GM12878 (cell line): ENCODE results near the gene ASGR1. TPM values are rescaled to one million over a fixed set of nuclear protein-coding genes. Genes with fewer than 3 reads are reported as not detected.
A peak's percentile ranks its signal among the peaks of the same experiment; 100 is the strongest.

Experiments
- ATAC-seq: fragments of 200-7000 bp; cut with Tn5 transposase; 3 replicates; pipeline ENCODE4 v1.9.1; 2020; ENCODE audit warnings: mild to moderate bottlenecking, moderate library complexity
- BruUV-seq: library from RNA; stranded (reverse); fragments of 400-500 nt; replicated peaks from 2 replicates; lab custom pipeline; 2021; lab: Mats Ljungman, UMichigan
- CTCF ChIA-PET: fragments of 300-600 bp; sonication (Branson Sonifier 250); formaldehyde crosslinking; extraction: SDS; loops from one replicate; lab custom pipeline; 2021; ENCODE audit warnings: inconsistent platforms; lab: Yijun Ruan, JAX
- POLR2A ChIA-PET: fragments of 350-600 bp; formaldehyde crosslinking; extraction: SDS; loops from one replicate; lab custom pipeline; 2021; ENCODE audit warnings: inconsistent platforms; lab: Charles Lee
- RAD21 ChIA-PET: fragments of 300-600 bp; sonication (Branson Sonifier 250); formaldehyde crosslinking; loops from one replicate; lab custom pipeline; 2023; ENCODE audit warnings: antibody characterized with exemption; ENCODE audit not compliant: unreplicated experiment; lab: Charles Lee
- SMC1A ChIA-PET: fragments of 300-600 bp; sonication (Branson Sonifier 250); formaldehyde crosslinking; loops from one replicate; lab custom pipeline; 2023; ENCODE audit not compliant: unreplicated experiment, uncharacterized antibody; lab: Charles Lee
- DNase-seq: peaks from one replicate; pipeline ENCODE4 v3.0.0-alpha.2; 2011; ENCODE audit warnings: low read depth, low spot score
- FAIRE-seq: peaks from 3 replicates; lab custom pipeline; 2011; peaks lifted over from hg19 to GRCh38; lab: Jason Lieb, UNC
- H2AFZ ChIP-seq: 2 replicates; pipeline ENCODE4 v1.6.0; 2011; ENCODE audit warnings: low read depth, low read length, control low read depth; ENCODE audit not compliant: control insufficient read depth
- H3K27ac ChIP-seq: 2 replicates; pipeline ENCODE4 v1.5.1; 2011; ENCODE audit warnings: control low read depth; ENCODE audit not compliant: control insufficient read depth, insufficient read depth
- H3K27me3 ChIP-seq, 2 experiments: replicated peaks in 1 of 2; 2 replicates each; pipeline versions ENCODE4 v1.6.0 to v1.6.1; 2011; ENCODE audit warnings: low read length in 1 of 2; ENCODE audit not compliant: control insufficient read depth in 2 of 2, insufficient read depth in 2 of 2
- H3K36me3 ChIP-seq, 2 experiments: 2 replicates each; pipeline ENCODE4 v1.5.1; 2011; ENCODE audit warnings: low read length in 1 of 2; ENCODE audit not compliant: control insufficient read depth in 2 of 2, insufficient read depth in 2 of 2
- H3K4me1 ChIP-seq: 2 replicates; pipeline ENCODE4 v1.6.1; 2011; ENCODE audit warnings: mild to moderate bottlenecking, low read length, moderate library complexity, mixed read lengths; ENCODE audit not compliant: control insufficient read depth, insufficient read depth
- H3K4me2 ChIP-seq: 2 replicates; pipeline ENCODE4 v1.6.0; 2011; ENCODE audit warnings: control low read depth; ENCODE audit not compliant: control insufficient read depth, insufficient read depth
- H3K4me3 ChIP-seq: fragments of 200-600 bp; sonication (generic); 2 replicates; pipeline ENCODE4 v1.5.1; 2016
- H3K79me2 ChIP-seq: 2 replicates; pipeline ENCODE4 v1.6.0; 2011; ENCODE audit warnings: low read length; ENCODE audit not compliant: control insufficient read depth, insufficient read depth
- H3K9ac ChIP-seq: 2 replicates; pipeline ENCODE4 v1.8.0; 2011; ENCODE audit warnings: low read length, control low read depth, mixed read lengths; ENCODE audit not compliant: control insufficient read depth, insufficient read depth
- H3K9me3 ChIP-seq: replicated peaks from 3 replicates; pipeline ENCODE4 v1.5.1; 2011; ENCODE audit warnings: mild to moderate bottlenecking, low read length; ENCODE audit not compliant: control insufficient read depth, insufficient read depth
- H4K20me1 ChIP-seq: 2 replicates; pipeline ENCODE4 v1.6.0; 2011; ENCODE audit not compliant: control insufficient read depth, insufficient read depth
- CREM ChIP-seq: IDR thresholded peaks from 2 replicates; pipeline ENCODE4 v1.6.1; 2014; ENCODE audit warnings: antibody characterized with exemption, low read depth
- EED ChIP-seq: sonication (generic); IDR thresholded peaks from 2 replicates; pipeline ENCODE4 v1.6.1; 2016; ENCODE audit warnings: antibody characterized with exemption, low read depth
- GATAD2B ChIP-seq: fragments of 450-650 bp; conservative IDR thresholded peaks from 2 replicates; pipeline ENCODE4 v1.6.1; 2017; ENCODE audit warnings: low read depth, mild to moderate bottlenecking, moderate library complexity
- IKZF2 ChIP-seq, 2 experiments: fragments of 450-650 bp; IDR thresholded peaks; 2 replicates each; pipeline ENCODE4 v1.6.1; 2017; ENCODE audit warnings: mild to moderate bottlenecking in 2 of 2, moderate library complexity in 2 of 2
- NBN ChIP-seq: fragments of 450-650 bp; IDR thresholded peaks from 2 replicates; pipeline ENCODE4 v1.6.1; 2016
- NFYB ChIP-seq: IDR thresholded peaks from 2 replicates; pipeline ENCODE4 v1.6.1; 2011; ENCODE audit warnings: low read depth, mild to moderate bottlenecking, low read length, improper control_type of control experiment, moderate library complexity; ENCODE audit not compliant: insufficient read depth
- PAX5 ChIP-seq: IDR thresholded peaks from 2 replicates; pipeline ENCODE4 v1.6.1; 2011; ENCODE audit warnings: low read depth, low read length, borderline replicate concordance
- RAD21 ChIP-seq: IDR thresholded peaks from 2 replicates; pipeline ENCODE4 v1.6.1; 2011; ENCODE audit warnings: mild to moderate bottlenecking, low read depth, low read length, moderate library complexity; ENCODE audit not compliant: insufficient read depth
- RUNX3 ChIP-seq: IDR thresholded peaks from 2 replicates; pipeline ENCODE4 v1.6.1; 2012; ENCODE audit warnings: low read length, inconsistent platforms
- SPI1 ChIP-seq: IDR thresholded peaks from 2 replicates; pipeline ENCODE4 v1.6.1; 2011; ENCODE audit warnings: low read depth, mild to moderate bottlenecking, low read length, moderate library complexity, borderline replicate concordance; ENCODE audit not compliant: insufficient read depth
- TAF1 ChIP-seq: IDR thresholded peaks from 2 replicates; pipeline ENCODE4 v1.6.1; 2011; ENCODE audit warnings: mild to moderate bottlenecking, low read depth, low read length, borderline replicate concordance
- WGBS: methylation state at CpG from one replicate; pipeline ENCODE4 v1.1.6; 2016; ENCODE audit warnings: low lambda C conversion rate; ENCODE audit not compliant: insufficient replicate concordance, insufficient coverage; ENCODE audit errors: missing lambda C conversion rate; 5-methylcytosine and 5-hydroxymethylcytosine counted together
- in situ Hi-C: fragments of 300-500 bp; cut with MboI; formaldehyde crosslinking; loops from 9 replicates; pipeline ENCODE4 v1.14.3; 2018; ENCODE audit warnings: mixed read lengths
- intact Hi-C: fragments of 100-400 bp; cut with micrococcal nuclease; formaldehyde crosslinking; loops from one replicate; pipeline ENCODE4 v1.14.2; 2022; ENCODE audit not compliant: unreplicated experiment
- polyA plus RNA-seq, 11 experiments: library from polyadenylated mRNA; depleted of rRNA in 4 of 11; unstranded in 6 of 11; stranded (reverse) in 5 of 11; fragments of >200 nt; fragmentation: Nextera tagmentation in 4 of 11; fragmentation: Illumina TruSeq in 1 of 11; extraction: Ambion mirVana in 4 of 11; extraction: Trizol in 1 of 11; gene quantifications; 1 replicate in 1 of 11; 2 replicates in 10 of 11; pipeline versions ENCODE4 v1.2.1 to v1.2.3, GENCODE V29; 2011 to 2016; ENCODE audit warnings: inconsistent platforms in 2 of 11, missing spikeins in 2 of 11, low read depth in 1 of 11
- total RNA-seq, 4 experiments: library from RNA; depleted of rRNA in 3 of 4; stranded (reverse); fragments of >200 nt in 3 of 4; fragmentation: Illumina TruSeq in 1 of 4; extraction: Trizol in 1 of 4; gene quantifications; 2 replicates each; pipeline versions ENCODE4 v1.2.1 to v1.2.3, GENCODE V29; 2013 to 2021
- TF ChIP-seq, protein P1 (sequence below): fragments of 450-650 bp; IDR thresholded peaks from 2 replicates; pipeline ENCODE4 v1.6.1; 2016; ENCODE audit warnings: mild to moderate bottlenecking
- TF ChIP-seq, protein P2 (sequence below): fragments of 450-650 bp; IDR thresholded peaks from 2 replicates; pipeline ENCODE4 v1.6.1; 2016; ENCODE audit warnings: mild to moderate bottlenecking

The ASGR1 gene
- total and polyA plus RNA-seq, 10 of the 15 experiments (the other 5 are each of a cell fraction or from before 2014, with no cell fraction given) = 0.06 to 0.34 (median 0.14) TPM; not detected in 6

DNA sequence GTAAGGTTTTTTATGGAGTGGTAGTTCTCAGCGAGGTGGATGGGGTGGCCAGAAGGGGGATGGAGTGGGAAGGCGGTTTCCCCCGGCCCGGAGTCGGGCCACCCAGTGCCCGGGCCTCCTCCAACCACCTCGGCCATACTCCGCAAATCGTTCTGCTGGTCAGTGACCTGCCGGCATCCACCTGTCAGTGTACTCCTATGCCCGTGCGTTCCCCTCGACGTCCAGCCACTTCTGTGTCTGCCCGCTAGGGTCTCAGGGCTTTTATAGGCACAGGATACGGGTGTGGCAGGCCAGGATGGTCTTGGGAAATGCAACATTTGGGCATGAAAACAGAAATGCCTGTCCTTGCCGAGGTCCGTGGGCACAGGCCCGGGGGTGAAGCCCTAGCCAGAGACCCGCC lies 45.3 kb downstream of the ASGR1 start:
- Histone ChIP-seq H3K9me3 (no peaks in the 10 kb centered on the region), H3K79me2 (no peaks in the 10 kb centered on the region), H4K20me1 (no peaks in the 10 kb centered on the region), H3K4me1 (peaks cover 27% of the 10 kb centered on the region), H2AFZ (peak overlapping the region; percentile 61; the same call in 1 of the 2 replicates), H3K36me3 (no peaks in the 10 kb centered on the region), H3K27ac (peak overlapping the region; percentile 82), H3K27me3 (no peaks in the 10 kb centered on the region), H3K4me2 (peak overlapping the region; percentile 78), H3K4me3 (peak overlapping the region; percentile 49; the same call in 1 of the 2 replicates), H3K9ac (no peak overlapping the region; the same call in 1 of the 2 replicates)
- ChIA-PET CTCF (interaction anchor here (0.7 to 12.7 kb wide), 11 partner anchors 12 to 280 kb away, joined by 3 to 590 read pairs (median 6); partner anchors contain the start of genes RNASEK, SLC16A11 and SLC16A13), SMC1A (interaction anchor here (1.0 to 11.2 kb wide), 6 partner anchors 11 to 130 kb away, joined by 3 to 356 read pairs (median 9); partner anchors contain the start of gene SLC16A11), RAD21 (interaction anchor here (0.6 to 9.9 kb wide), 11 partner anchors 11 to 1895 kb away, joined by 3 to 269 read pairs (median 4); partner anchors contain the start of genes GABARAP, SLC16A11 and SLC16A13), POLR2A (interaction anchor here (0.6 to 4.3 kb wide), 10 partner anchors 12 to 484 kb away, joined by 3 to 35 read pairs (median 7); partner anchors contain the start of gene SLC16A13)
- in situ Hi-C loops (no loop called here), intact Hi-C loops (loop anchor here (2.0 kb wide), 1 partner anchor 39 kb away; no protein-coding TSS in a partner anchor)
- BruUV-seq = no TSS peak
- no peak for TF ChIP-seq TAF1
- TF ChIP-seq, protein P1, sequence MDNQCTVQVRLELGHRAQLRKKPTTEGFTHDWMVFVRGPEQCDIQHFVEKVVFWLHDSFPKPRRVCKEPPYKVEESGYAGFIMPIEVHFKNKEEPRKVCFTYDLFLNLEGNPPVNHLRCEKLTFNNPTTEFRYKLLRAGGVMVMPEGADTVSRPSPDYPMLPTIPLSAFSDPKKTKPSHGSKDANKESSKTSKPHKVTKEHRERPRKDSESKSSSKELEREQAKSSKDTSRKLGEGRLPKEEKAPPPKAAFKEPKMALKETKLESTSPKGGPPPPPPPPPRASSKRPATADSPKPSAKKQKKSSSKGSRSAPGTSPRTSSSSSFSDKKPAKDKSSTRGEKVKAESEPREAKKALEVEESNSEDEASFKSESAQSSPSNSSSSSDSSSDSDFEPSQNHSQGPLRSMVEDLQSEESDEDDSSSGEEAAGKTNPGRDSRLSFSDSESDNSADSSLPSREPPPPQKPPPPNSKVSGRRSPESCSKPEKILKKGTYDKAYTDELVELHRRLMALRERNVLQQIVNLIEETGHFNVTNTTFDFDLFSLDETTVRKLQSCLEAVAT = peak; percentile 68
- DNase-seq (no peak), ATAC-seq (no peak), FAIRE-seq (no peak)
- WGBS = 87% methylated on average over 20 of the region's 20 CpGs

DNA sequence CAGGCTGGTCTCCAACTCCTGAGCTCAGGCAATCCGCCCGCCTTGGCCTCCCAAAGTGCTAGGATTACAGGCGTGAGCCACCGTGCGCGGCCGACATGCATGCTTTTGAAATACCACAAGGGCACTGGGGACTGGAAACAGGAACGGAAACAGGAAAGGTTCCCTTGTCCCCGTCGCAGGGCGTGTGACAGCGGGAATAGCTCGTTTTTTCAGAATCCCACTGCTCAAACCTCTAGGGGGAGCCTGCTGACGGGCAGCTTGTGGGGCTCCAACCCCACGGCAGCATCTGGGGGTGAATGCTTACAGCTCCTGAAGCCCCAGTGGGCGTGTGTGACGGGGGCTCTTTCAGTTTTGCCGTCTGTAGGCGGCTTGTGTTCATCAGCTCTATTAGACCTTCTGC lies 45.7 kb downstream of the ASGR1 start:
- ATAC-seq = peak; percentile 48
- no peaks in the 10 kb centered on the region for H4K20me1 ChIP-seq
- peak overlapping the region; percentile 49; the same call in 1 of the 2 replicates for H3K4me3 ChIP-seq
- H3K9ac ChIP-seq = peak overlapping the region; percentile 49
- no peak for FAIRE-seq
- peak; percentile 36 for DNase-seq
- no peaks in the 10 kb centered on the region for H3K9me3 ChIP-seq
- H3K36me3 ChIP-seq = no peaks in the 10 kb centered on the region
- WGBS = under 1% methylated on average over 19 of the region's 19 CpGs
- peak overlapping the region; percentile 82 for H3K27ac ChIP-seq
- BruUV-seq = no TSS peak
- intact Hi-C loops (loop anchor here (2.0 kb wide), 1 partner anchor 39 kb away; no protein-coding TSS in a partner anchor), in situ Hi-C loops (no loop called here)
- H3K4me2 ChIP-seq = peak overlapping the region; percentile 78
- ChIA-PET POLR2A (interaction anchor here (0.6 to 4.3 kb wide), 11 partner anchors 12 to 485 kb away, joined by 3 to 35 read pairs (median 7); partner anchors contain the start of gene SLC16A13), RAD21 (interaction anchor here (0.6 to 9.9 kb wide), 14 partner anchors 10 to 1895 kb away, joined by 3 to 269 read pairs (median 4); partner anchors contain the start of genes ASGR2, GABARAP, SLC16A11 and SLC16A13), SMC1A (interaction anchor here (0.9 to 11.2 kb wide), 8 partner anchors 8 to 129 kb away, joined by 3 to 356 read pairs (median 9); partner anchors contain the start of gene SLC16A11), CTCF (interaction anchor here (0.7 to 12.7 kb wide), 18 partner anchors 11 to 280 kb away, joined by 3 to 590 read pairs (median 4); partner anchors contain the start of genes RNASEK, SLC16A11 and SLC16A13)
- no peaks in the 10 kb centered on the region for H3K27me3 ChIP-seq
- H3K4me1 ChIP-seq = peaks cover 27% of the 10 kb centered on the region
- H3K79me2 ChIP-seq = no peaks in the 10 kb centered on the region
- peak overlapping the region; percentile 61 for H2AFZ ChIP-seq
- peak; percentile 42; the same call in 1 of the 2 replicates for TF ChIP-seq PAX5
- TF ChIP-seq RAD21 = peak; percentile 31; the same call in 1 of the 2 replicates
- TF ChIP-seq, protein P2, sequence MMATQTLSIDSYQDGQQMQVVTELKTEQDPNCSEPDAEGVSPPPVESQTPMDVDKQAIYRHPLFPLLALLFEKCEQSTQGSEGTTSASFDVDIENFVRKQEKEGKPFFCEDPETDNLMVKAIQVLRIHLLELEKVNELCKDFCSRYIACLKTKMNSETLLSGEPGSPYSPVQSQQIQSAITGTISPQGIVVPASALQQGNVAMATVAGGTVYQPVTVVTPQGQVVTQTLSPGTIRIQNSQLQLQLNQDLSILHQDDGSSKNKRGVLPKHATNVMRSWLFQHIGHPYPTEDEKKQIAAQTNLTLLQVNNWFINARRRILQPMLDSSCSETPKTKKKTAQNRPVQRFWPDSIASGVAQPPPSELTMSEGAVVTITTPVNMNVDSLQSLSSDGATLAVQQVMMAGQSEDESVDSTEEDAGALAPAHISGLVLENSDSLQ = peak; percentile 61
- peak; percentile 52; the same call in 1 of the 2 replicates for TF ChIP-seq SPI1
- peak; percentile 22 for TF ChIP-seq NBN
- 0 out of 2 replicates have a peak, but pooled peaks have one; percentile 24 for TF ChIP-seq CREM
- peak; percentile 77 for TF ChIP-seq IKZF2 (IDR thresholded peaks at IDR 0.05)
- peak; percentile 70; the same call in 1 of the 2 replicates for TF ChIP-seq GATAD2B
- peak; percentile 85 for TF ChIP-seq EED
- TF ChIP-seq RUNX3 = peak; percentile 53; the same call in 1 of the 2 replicates
- no peak for TF ChIP-seq NFYB
